ENCODE results near the gene MEX3A.

DNA sequence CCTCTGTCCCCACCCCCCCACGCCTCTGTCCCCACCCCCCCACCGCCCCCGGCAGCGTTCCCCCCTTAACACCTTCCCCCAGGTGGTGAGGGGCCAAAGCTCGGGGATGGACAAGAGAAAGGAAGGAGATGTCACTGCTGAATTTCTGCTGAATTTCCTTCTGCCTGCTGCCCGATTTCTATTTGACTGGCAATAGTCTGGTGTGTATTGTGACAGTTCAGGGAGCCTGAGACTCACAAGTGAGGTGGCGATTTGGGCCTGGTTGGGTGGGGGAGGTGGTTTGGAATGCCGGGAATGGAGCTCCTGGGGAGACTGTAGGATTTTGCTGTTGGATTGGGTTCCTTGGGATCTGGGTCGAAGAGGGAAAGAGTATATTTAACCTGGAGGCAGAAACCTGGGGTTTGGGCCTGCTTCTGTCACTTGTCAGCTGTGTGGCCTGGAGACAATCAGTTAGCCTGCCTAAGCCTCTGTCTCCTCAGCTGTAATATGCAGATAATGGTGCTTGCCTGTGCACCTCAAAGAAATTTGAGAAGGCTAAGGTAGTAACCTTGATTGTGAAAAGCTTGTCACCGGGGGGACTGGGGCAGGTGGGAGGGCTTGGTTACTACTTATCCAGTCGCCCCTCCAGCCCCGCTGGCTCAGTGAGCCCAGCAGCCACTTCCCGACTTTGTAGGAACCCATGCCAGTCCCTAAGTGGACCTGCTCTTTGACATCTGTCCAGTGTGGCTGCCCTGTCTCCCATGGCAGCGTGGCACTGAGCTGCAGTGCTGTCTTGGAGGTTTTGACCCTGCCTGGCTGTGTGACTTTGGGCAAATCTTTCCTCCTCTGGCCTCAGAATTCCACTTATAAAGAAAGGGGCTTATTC, 24.6 kb upstream of the MEX3A start:
- no peak for TF ChIP-seq FOXP2 (optimal IDR thresholded peaks at IDR 0.05; ENCODE audit: control extremely low read depth, extremely low read length, insufficient read depth)
- no peak for TF ChIP-seq EZH2 (IDR thresholded peaks at IDR 0.05)

All from SK-N-MC (cell line).